Hepatocyte (in vitro differentiated cells): Measurements from ENCODE around the gene ABO. TPM values are rescaled to one million over a fixed set of nuclear protein-coding genes. Genes with fewer than 3 reads are reported as not detected.

ENCODE experiments used
- DNase-seq: peaks from one replicate; pipeline ENCODE4 v3.0.0-alpha.2; 2016; ENCODE audit warnings: low spot score
- H2AFZ ChIP-seq: fragments of 200-600 bp; sonication (generic); 2 replicates; pipeline ENCODE4 v1.6.0; 2016; ENCODE audit warnings: antibody characterized with exemption, mild to moderate bottlenecking
- H3K27ac ChIP-seq: fragments of 200-600 bp; sonication (generic); 2 replicates; pipeline ENCODE4 v1.5.1; 2016; ENCODE audit warnings: mild to moderate bottlenecking
- H3K27me3 ChIP-seq: fragments of 200-600 bp; sonication (generic); 2 replicates; pipeline ENCODE4 v1.6.1; 2016
- H3K36me3 ChIP-seq: fragments of 200-600 bp; sonication (generic); replicated peaks from 2 replicates; pipeline ENCODE4 v1.5.1; 2016; ENCODE audit warnings: low read depth; ENCODE audit not compliant: insufficient read depth
- H3K4me1 ChIP-seq: fragments of 200-600 bp; sonication (generic); 2 replicates; pipeline ENCODE4 v1.5.1; 2016; ENCODE audit warnings: mild to moderate bottlenecking, moderate library complexity; ENCODE audit not compliant: insufficient read depth
- H3K4me2 ChIP-seq: fragments of 200-600 bp; sonication (generic); 2 replicates; pipeline ENCODE4 v1.6.0; 2016
- H3K4me3 ChIP-seq: fragments of 200-600 bp; sonication (generic); 2 replicates; pipeline ENCODE4 v1.5.1; 2016; ENCODE audit warnings: mild to moderate bottlenecking
- H3K79me2 ChIP-seq: fragments of 200-600 bp; sonication (generic); 2 replicates; pipeline ENCODE4 v1.6.0; 2017; ENCODE audit warnings: mild to moderate bottlenecking
- H3K9me2 ChIP-seq: fragments of 200-600 bp; sonication (generic); replicated peaks from 2 replicates; pipeline ENCODE4 v1.6.0; 2017; ENCODE audit warnings: mild to moderate bottlenecking; ENCODE audit not compliant: insufficient read depth
- H3K9me3 ChIP-seq: fragments of 200-600 bp; sonication (generic); 2 replicates; pipeline ENCODE4 v1.5.1; 2016; ENCODE audit warnings: low read depth, mild to moderate bottlenecking
- H4K20me1 ChIP-seq: fragments of 200-600 bp; sonication (generic); 2 replicates; pipeline ENCODE4 v1.6.0; 2016; ENCODE audit warnings: mild to moderate bottlenecking; ENCODE audit not compliant: insufficient read depth, poor library complexity, severe bottlenecking
- CTCF ChIP-seq: fragments of 200-600 bp; sonication (generic); IDR thresholded peaks from 2 replicates; pipeline ENCODE4 v1.5.1; 2016; ENCODE audit warnings: antibody characterized with exemption, mild to moderate bottlenecking; ENCODE audit not compliant: poor library complexity
- EZH2 ChIP-seq: fragments of 200-600 bp; sonication (generic); IDR thresholded peaks from 2 replicates; pipeline ENCODE4 v1.6.1; 2016; ENCODE audit warnings: antibody characterized with exemption, mild to moderate bottlenecking, borderline replicate concordance
- EZH2phosphoT487 ChIP-seq: fragments of 200-600 bp; sonication (generic); IDR thresholded peaks from one replicate; pipeline ENCODE4 v1.6.1; 2018; ENCODE audit warnings: antibody characterized with exemption, mild to moderate bottlenecking, low read depth, moderate library complexity; ENCODE audit not compliant: unreplicated experiment, severe bottlenecking
- WGBS: methylation state at CpG from one replicate; pipeline ENCODE4 v1.1.6; 2016; ENCODE audit warnings: low lambda C conversion rate; ENCODE audit errors: missing lambda C conversion rate; 5-methylcytosine and 5-hydroxymethylcytosine counted together
- polyA plus RNA-seq: library from polyadenylated mRNA; unstranded; fragments of >200 nt; fragmentation: Nextera tagmentation; extraction: Ambion mirVana; gene quantifications from 2 replicates; pipeline ENCODE4 v1.2.1, GENCODE V29; 2016
- total RNA-seq: library from RNA; depleted of rRNA; stranded (reverse); fragments of >200 nt; gene quantifications from 2 replicates; pipeline ENCODE4 v1.2.3, GENCODE V29; 2014

Gene ABO
- total and polyA plus RNA-seq, 2 experiments from 2014 or later = 4.8 to 15.7 TPM

- no peaks in the 10 kb centered on the region for H4K20me1 ChIP-seq
- H3K9me3 ChIP-seq = no peaks in the 10 kb centered on the region
- no peaks in the 10 kb centered on the region for H3K9me2 ChIP-seq
- no peaks in the 10 kb centered on the region for H3K36me3 ChIP-seq
- peak overlapping the region; percentile 87 for H3K4me2 ChIP-seq
- no peak overlapping the region for H3K4me3 ChIP-seq
- WGBS = 89% methylated on average over 18 of the region's 18 CpGs
- peaks cover 11% of the 10 kb centered on the region for H3K4me1 ChIP-seq
- TF ChIP-seq EZH2 = no peak
- TF ChIP-seq EZH2phosphoT487 = no peak
- no peak for TF ChIP-seq CTCF
- peak overlapping the region; percentile 68 for H3K27ac ChIP-seq
- DNase-seq = no peak
- H3K27me3 ChIP-seq = no peaks in the 10 kb centered on the region
- peak overlapping the region; percentile 83 for H2AFZ ChIP-seq
- H3K79me2 ChIP-seq = no peaks in the 10 kb centered on the region
These were observed 35.4 kb downstream of the ABO start for GRCh38 chr9:133239533-133240090.

- H3K4me3 ChIP-seq = peak overlapping the region; percentile 31
- WGBS = 16% methylated on average over 26 of the region's 26 CpGs
- no peak for TF ChIP-seq EZH2phosphoT487
- TF ChIP-seq CTCF = peak; percentile 90
- TF ChIP-seq EZH2 = no peak
These were observed 36.0 kb downstream of the ABO start for GRCh38 chr9:133238851-133239532.

GRCh38 chr9:133238272-133238850, 36.6 kb downstream of the ABO start:
- H3K4me3 ChIP-seq = peak overlapping the region; percentile 31
- H3K4me1 ChIP-seq = peaks cover 4% of the 10 kb centered on the region
- H3K4me2 ChIP-seq = peak overlapping the region; percentile 87

More at GRCh38 chr9:133238851-133239532, 36.0 kb downstream of the ABO start:
- Histone ChIP-seq H4K20me1 (no peaks in the 10 kb centered on the region), H3K4me2 (peak overlapping the region; percentile 87), H3K27me3 (no peaks in the 10 kb centered on the region), H3K9me2 (no peaks in the 10 kb centered on the region), H3K9me3 (no peaks in the 10 kb centered on the region), H3K27ac (peak overlapping the region; percentile 68), H3K36me3 (no peaks in the 10 kb centered on the region), H3K4me1 (peaks cover 8% of the 10 kb centered on the region), H2AFZ (peak overlapping the region; percentile 83), H3K79me2 (no peaks in the 10 kb centered on the region)
- peak; percentile 89 for DNase-seq

More at GRCh38 chr9:133238272-133238850, 36.6 kb downstream of the ABO start:
- H3K79me2 ChIP-seq = no peaks in the 10 kb centered on the region
- no peaks in the 10 kb centered on the region for H3K9me2 ChIP-seq
- 20% methylated on average over 13 of the region's 25 CpGs for WGBS
- DNase-seq = peak; percentile 86
- H3K27me3 ChIP-seq = no peaks in the 10 kb centered on the region
- H3K27ac ChIP-seq = peak overlapping the region; percentile 69
- no peak for TF ChIP-seq CTCF
- no peak for TF ChIP-seq EZH2
- TF ChIP-seq EZH2phosphoT487 = no peak
- no peaks in the 10 kb centered on the region for H3K36me3 ChIP-seq
- H3K9me3 ChIP-seq = no peaks in the 10 kb centered on the region
- peak overlapping the region; percentile 83 for H2AFZ ChIP-seq
- H4K20me1 ChIP-seq = no peaks in the 10 kb centered on the region
